Activated CD8-positive, alpha-beta memory T cell treated with anti-CD3 and anti-CD28 coated beads for 36 hours (primary cell): Measurements from ENCODE around the gene ASB10. TPM values are rescaled to one million over a fixed set of nuclear protein-coding genes. Genes with fewer than 3 reads are reported as not detected.

Experiments used
- CTCF ChIA-PET: fragments of 350-600 bp; sonication (Branson Sonifier 250); formaldehyde crosslinking; loops from one replicate; lab custom pipeline; 2021; ENCODE audit warnings: antibody characterized with exemption; lab: Charles Lee
- POLR2A ChIA-PET: fragments of 350-600 bp; sonication (Branson Sonifier 250); formaldehyde crosslinking; loops from one replicate; lab custom pipeline; 2021; ENCODE audit warnings: antibody characterized with exemption; lab: Charles Lee
- total RNA-seq, 2 experiments: library from RNA; stranded (reverse); gene quantifications; one replicate each; pipeline ENCODE4 v1.2.3, GENCODE V29; 2021

Gene ASB10
- total RNA-seq, 2 experiments from 2014 or later, result not detected

GRCh38 chr7:151146761-151147160 is 40.3 kb downstream of the ASB10 start:
- ChIA-PET POLR2A (interaction anchor here (0.5 kb wide), 1 partner anchor 18 kb away, joined by 4 read pairs; no protein-coding TSS in a partner anchor), CTCF (no interaction called here)

GRCh38 chr7:151144387-151144786 is 42.7 kb downstream of the ASB10 start:
- POLR2A ChIA-PET, result no interaction called here
- CTCF ChIA-PET, result no interaction called here

- POLR2A ChIA-PET, result no interaction called here
- CTCF ChIA-PET, result interaction anchor here (1.3 kb wide), 1 partner anchor 25 kb away, joined by 4 read pairs; no protein-coding TSS in a partner anchor
Observed at GRCh38 chr7:151143261-151144015, 43.6 kb downstream of the ASB10 start.

- POLR2A ChIA-PET, result no interaction called here
- CTCF ChIA-PET, result interaction anchor here (0.7 to 1.3 kb wide), 2 partner anchors 26 to 160 kb away, joined by 3 to 4 read pairs; no protein-coding TSS in a partner anchor
Observed at GRCh38 chr7:151142686-151143040, 44.4 kb downstream of the ASB10 start.

GRCh38 chr7:151141855-151142685 is 45.0 kb downstream of the ASB10 start:
- POLR2A ChIA-PET, result no interaction called here
- CTCF ChIA-PET, result interaction anchor here (0.7 to 1.3 kb wide), 2 partner anchors 27 to 161 kb away, joined by 3 to 4 read pairs; no protein-coding TSS in a partner anchor

- CTCF ChIA-PET, result no interaction called here
- POLR2A ChIA-PET, result no interaction called here
Observed at GRCh38 chr7:151141311-151141854, 45.7 kb downstream of the ASB10 start.

- CTCF ChIA-PET, result no interaction called here
- POLR2A ChIA-PET, result no interaction called here
Observed at GRCh38 chr7:151140826-151141225, 46.2 kb downstream of the ASB10 start.

GRCh38 chr7:151139791-151140190 is 47.3 kb downstream of the ASB10 start:
- ChIA-PET CTCF (interaction anchor here (0.8 to 1.6 kb wide), 3 partner anchors 16 to 165 kb away, joined by 3 to 10 read pairs (median 3); partner anchors contain the start of gene GBX1), POLR2A (no interaction called here)

- ChIA-PET CTCF (interaction anchor here (0.8 to 1.6 kb wide), 3 partner anchors 15 to 166 kb away, joined by 3 to 10 read pairs (median 3); partner anchors contain the start of gene GBX1), POLR2A (no interaction called here)
Observed at GRCh38 chr7:151139071-151139790, 47.8 kb downstream of the ASB10 start.

GRCh38 chr7:151138153-151138851 is 48.7 kb downstream of the ASB10 start:
- ChIA-PET POLR2A (no interaction called here), CTCF (interaction anchor here (1.6 kb wide), 1 partner anchor 14 kb away, joined by 10 read pairs; no protein-coding TSS in a partner anchor)

- ChIA-PET POLR2A (no interaction called here), CTCF (interaction anchor here (1.1 kb wide), 1 partner anchor 10 kb away, joined by 3 read pairs; no protein-coding TSS in a partner anchor)
Observed at GRCh38 chr7:151137791-151138152, 49.3 kb downstream of the ASB10 start.

- CTCF ChIA-PET, result interaction anchor here (1.1 kb wide), 1 partner anchor 9 kb away, joined by 3 read pairs; no protein-coding TSS in a partner anchor
- POLR2A ChIA-PET, result no interaction called here
Observed at GRCh38 chr7:151137076-151137675, 49.9 kb downstream of the ASB10 start.

- CTCF ChIA-PET, result no interaction called here
- POLR2A ChIA-PET, result interaction anchor here (0.6 kb wide), 1 partner anchor 125 kb away, joined by 3 read pairs; no protein-coding TSS in a partner anchor
Observed at GRCh38 chr7:151135866-151136843, 50.9 kb downstream of the ASB10 start.

GRCh38 chr7:151135525-151135845 is 51.6 kb downstream of the ASB10 start:
- ChIA-PET POLR2A (interaction anchor here (0.6 kb wide), 1 partner anchor 125 kb away, joined by 3 read pairs; no protein-coding TSS in a partner anchor), CTCF (no interaction called here)

GRCh38 chr7:151134743-151135524 is 52.1 kb downstream of the ASB10 start:
- POLR2A ChIA-PET, result interaction anchor here (0.6 kb wide), 1 partner anchor 124 kb away, joined by 3 read pairs; no protein-coding TSS in a partner anchor
- CTCF ChIA-PET, result no interaction called here
